A549 treated with Mapracorat at 1 μM for 4 hours (cell line): ENCODE results near the gene NOL12. TPM values are rescaled to one million over a fixed set of nuclear protein-coding genes. Genes with fewer than 3 reads are reported as not detected.

Experiments
- total RNA-seq: library from RNA; stranded (reverse); fragments of 200-300 nt; extraction: Qiagen RNA extraction; gene quantifications from 5 replicates; pipeline ENCODE4 v1.2.3, GENCODE V29; 2022

The NOL12 gene, protein sequence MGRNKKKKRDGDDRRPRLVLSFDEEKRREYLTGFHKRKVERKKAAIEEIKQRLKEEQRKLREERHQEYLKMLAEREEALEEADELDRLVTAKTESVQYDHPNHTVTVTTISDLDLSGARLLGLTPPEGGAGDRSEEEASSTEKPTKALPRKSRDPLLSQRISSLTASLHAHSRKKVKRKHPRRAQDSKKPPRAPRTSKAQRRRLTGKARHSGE
- total RNA-seq, result 23.9 to 30.7 TPM (median 26.6 TPM) in 5 replicates

DNA sequence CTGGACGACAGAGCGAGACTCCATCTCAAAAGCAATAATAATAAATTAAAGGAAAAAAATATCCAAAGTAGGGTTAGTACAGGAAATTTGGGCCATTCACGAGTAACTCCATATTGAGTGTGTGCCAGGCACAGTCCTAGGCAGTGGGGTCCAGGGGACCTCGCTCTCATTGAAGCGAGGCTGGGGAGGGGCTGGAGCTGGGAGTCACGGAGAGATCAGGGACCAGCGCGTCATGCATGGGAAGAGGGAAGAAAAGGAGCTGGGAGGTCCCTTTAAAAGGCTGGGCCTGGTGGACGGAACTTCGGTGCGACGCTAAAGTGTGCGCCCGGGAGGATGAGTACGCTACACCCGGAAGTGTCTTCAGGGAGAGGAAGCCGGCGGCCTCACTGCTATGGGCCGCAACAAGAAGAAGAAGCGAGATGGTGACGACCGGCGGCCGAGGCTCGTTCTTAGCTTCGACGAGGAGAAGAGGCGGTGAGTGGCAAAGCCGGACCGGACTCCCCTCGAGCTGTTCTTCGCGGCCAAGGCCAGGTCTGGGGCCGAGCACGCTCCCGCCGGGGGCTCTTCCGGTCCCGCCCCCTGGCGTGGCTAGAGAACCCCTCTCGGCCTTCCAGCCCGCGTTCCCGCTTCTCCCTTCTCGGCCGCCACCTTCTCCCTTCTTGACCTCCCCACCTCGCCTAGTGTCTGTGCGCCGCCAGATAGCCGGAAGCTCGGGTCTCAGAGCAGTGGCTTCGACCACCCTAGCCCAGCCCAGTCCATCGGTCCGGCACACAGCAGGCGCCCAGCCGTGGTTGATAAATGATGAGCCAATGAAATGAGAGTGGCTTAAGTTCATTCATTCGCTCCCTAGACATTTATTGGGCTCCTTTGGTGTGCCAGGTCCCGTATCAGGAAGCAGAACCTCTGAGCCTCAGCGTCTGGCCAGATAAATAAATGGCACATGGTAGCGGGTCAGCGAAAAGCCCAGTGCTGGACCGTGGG lies at the start of gene NOL12:
TSS of gene NOL12 (plus strand) at position 342 of the 981 bp plus-strand sequence. CDS start at position 392, 50 bp downstream.

GRCh38 chr22:37639070-37639760 lies 46.9 kb upstream of the NOL12 start, which contains the start of gene SH3BP1:
SH3BP1 (plus strand) TSS chr22:37639669; CDS start chr22:37639788, 119 bp downstream.

DNA sequence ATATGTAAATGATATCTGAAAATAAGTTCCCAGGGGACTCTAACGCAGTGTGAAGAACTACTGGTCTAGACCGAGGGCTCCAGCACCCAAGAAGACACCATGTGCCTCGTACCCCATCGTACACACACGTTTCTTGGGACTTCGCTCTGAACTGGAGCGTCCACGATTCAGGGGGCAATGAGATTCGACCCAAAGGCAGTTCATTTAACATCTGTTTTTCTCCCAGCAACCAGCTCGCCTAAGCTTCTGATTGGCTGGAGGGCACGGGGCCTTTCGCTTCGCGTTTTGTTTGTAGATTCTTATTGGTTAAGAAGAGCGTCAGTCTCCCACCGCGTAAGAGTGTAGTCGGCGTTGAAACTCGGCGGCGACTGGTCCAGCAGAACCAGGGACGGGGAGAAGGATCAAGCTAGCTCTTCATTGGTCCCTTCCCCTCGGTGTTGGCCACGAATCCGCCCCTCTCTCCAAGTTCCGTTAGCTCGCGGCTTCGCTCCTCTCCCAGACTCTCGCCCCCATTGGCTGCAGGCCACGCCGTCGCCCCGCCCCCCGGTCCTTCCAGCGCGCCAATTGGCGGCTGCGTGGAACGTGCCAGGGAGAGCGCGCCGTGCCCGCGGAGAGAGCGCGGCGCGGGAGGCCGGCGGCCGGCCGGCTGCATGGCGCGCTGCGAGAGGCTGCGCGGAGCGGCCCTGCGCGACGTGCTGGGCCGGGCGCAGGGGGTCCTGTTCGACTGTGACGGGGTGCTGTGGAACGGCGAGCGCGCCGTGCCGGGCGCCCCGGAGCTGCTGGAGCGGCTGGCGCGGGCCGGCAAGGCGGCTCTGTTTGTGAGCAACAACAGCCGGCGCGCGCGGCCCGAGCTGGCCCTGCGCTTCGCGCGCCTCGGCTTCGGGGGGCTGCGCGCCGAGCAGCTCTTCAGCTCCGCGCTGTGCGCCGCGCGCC lies 27.7 kb upstream of the NOL12 start, which contains the start of gene PDXP:
TSS of gene PDXP (plus strand) at position 591 of the 933 bp plus-strand sequence. CDS start at position 651, 60 bp downstream.

DNA sequence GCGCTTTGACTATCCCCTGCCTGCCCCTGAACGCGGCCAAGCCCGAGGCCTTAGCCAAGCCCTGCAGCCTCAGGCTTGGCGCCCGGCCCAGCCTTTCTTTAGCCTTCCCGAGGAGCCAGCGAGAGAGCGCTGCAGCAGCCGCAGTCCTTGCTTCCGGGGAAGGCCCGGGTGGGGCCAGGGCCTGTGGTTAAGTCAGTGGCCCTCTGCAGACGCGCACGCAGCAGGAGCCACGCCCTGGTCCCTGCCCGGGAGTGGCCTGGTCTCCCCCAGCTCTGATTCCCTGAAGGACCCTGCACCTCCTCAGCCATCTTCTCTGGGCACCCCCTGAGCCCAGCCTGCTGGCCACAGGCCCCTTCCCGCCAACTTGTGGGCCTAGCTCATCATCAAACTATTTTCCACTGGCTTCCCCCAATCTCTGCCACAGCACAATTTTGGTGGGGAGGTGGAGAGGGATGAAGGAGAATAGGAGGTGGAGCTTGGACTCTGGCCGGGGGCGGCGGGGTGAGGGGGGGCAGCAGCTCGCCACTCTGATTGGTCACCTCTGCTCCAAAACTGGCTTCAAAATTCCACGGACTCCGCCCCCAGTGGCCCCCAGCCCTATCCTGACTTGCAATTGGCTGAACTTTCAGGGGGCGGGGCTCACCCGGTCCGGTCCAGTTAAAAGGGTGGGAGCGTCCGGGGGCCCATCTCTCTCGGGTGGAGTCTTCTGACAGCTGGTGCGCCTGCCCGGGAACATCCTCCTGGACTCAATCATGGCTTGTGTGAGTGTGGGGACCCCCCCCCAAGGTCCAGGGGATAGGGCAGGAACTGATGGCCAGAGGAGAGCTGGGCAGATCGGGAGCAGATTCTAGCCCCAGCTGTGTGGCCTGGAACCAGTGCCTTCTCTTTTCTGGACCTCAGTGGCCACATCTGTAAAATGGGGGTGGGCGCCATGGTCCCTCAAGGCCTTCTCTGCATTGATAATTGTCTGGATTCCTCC lies 10.9 kb upstream of the NOL12 start, which contains the start of gene LGALS1:
TSS of gene LGALS1 (plus strand) at position 686 of the 979 bp plus-strand sequence. CDS start at position 753, 67 bp downstream.

GRCh38 chr22:37696657-37697537 lies 10.8 kb downstream of the NOL12 start, which contains the start of gene TRIOBP:
TRIOBP (plus strand) TSS chr22:37697048; CDS start chr22:37701366, 4,318 bp downstream.

Other genes starting within 250 kb of the NOL12 start
- 1.2 to 2.7 TPM (median 1.9 TPM) in 5 replicates for gene MFNG, start 200.0 kb upstream of the NOL12 start, total RNA-seq
- gene CARD10, start 166.9 kb upstream of the NOL12 start, total RNA-seq, result 20.7 to 36.0 TPM (median 32.6 TPM) in 5 replicates
- 24.8 to 35.0 TPM (median 31.0 TPM) in 5 replicates for gene CDC42EP1, start 125.9 kb upstream of the NOL12 start, total RNA-seq
- gene LGALS2, start 106.3 kb upstream of the NOL12 start, total RNA-seq, result 0.31 to 0.46 TPM in 2 of 5 replicates, not detected in the others
- 16.4 to 24.1 TPM (median 23.6 TPM) in 5 replicates for gene GGA1, start 77.5 kb upstream of the NOL12 start, total RNA-seq
- 1.5 to 2.6 TPM (median 1.9 TPM) in 5 replicates for gene SH3BP1, start 46.7 kb upstream of the NOL12 start, total RNA-seq
- gene PDXP, start 27.6 kb upstream of the NOL12 start, total RNA-seq, result 12.9 to 18.7 TPM (median 16.5 TPM) in 5 replicates
- 1,243 to 1,361 TPM (median 1,330 TPM) in 5 replicates for gene LGALS1, start 10.7 kb upstream of the NOL12 start, total RNA-seq
- gene TRIOBP, start 10.7 kb downstream of the NOL12 start, total RNA-seq, result 26.5 to 37.8 TPM (median 33.8 TPM) in 5 replicates
- gene GCAT, start 121.6 kb downstream of the NOL12 start, total RNA-seq, result 2.7 to 3.8 TPM (median 3.0 TPM) in 5 replicates
- not detected in 5 replicates for gene GALR3, start 137.0 kb downstream of the NOL12 start, total RNA-seq
- gene ANKRD54, start 158.0 kb downstream of the NOL12 start, total RNA-seq, result 18.1 to 25.4 TPM (median 21.6 TPM) in 5 replicates
- gene EIF3L, start 163.1 kb downstream of the NOL12 start, total RNA-seq, result 264 to 287 TPM (median 275 TPM) in 5 replicates
- 16.7 to 20.2 TPM (median 18.6 TPM) in 5 replicates for gene MICALL1, start 220.0 kb downstream of the NOL12 start, total RNA-seq